Activated T-cell treated with anti-CD3 and anti-CD28 coated beads, Interleukin-2, amount 50 U/mL, for 4 hours (primary cell): ENCODE measurements around the gene LRRC56. TPM values are rescaled to one million over a fixed set of nuclear protein-coding genes. Genes with fewer than 3 reads are reported as not detected.

Experiments
- ATAC-seq, 2 donors: fragments of 200-7000 bp; cut with Tn5 transposase; one replicate each; pipeline ENCODE4 v1.10.0; 2021
- DNase-seq: peaks from one replicate; pipeline ENCODE4 v3.0.0-alpha.2; 2020
- H3K27me3 Mint-ChIP-seq: one replicate; pipeline ENCODE4 v1.8.0; 2021; ENCODE audit warnings: low read depth, mixed read lengths
- H3K36me3 Mint-ChIP-seq: one replicate; pipeline ENCODE4 v1.8.0; 2022; ENCODE audit warnings: mixed read lengths; ENCODE audit not compliant: insufficient read depth
- H3K4me1 Mint-ChIP-seq: one replicate; pipeline ENCODE4 v1.8.0; 2021; ENCODE audit warnings: low read depth, mixed read lengths
- H3K4me3 Mint-ChIP-seq: one replicate; pipeline ENCODE4 v1.8.0; 2021; ENCODE audit warnings: mild to moderate bottlenecking, moderate library complexity, mixed read lengths
- H3K9me3 Mint-ChIP-seq: one replicate; pipeline ENCODE4 v1.8.0; 2021; ENCODE audit warnings: mixed read lengths
- total RNA-seq, 3 donors: library from RNA; stranded (reverse); gene quantifications; one replicate each; pipeline ENCODE4 v1.2.1, GENCODE V29; 2021

LRRC56 gene
- total RNA-seq, 3 donors from 2014 or later: 1.4 to 2.7 (median 1.7) TPM

DNA sequence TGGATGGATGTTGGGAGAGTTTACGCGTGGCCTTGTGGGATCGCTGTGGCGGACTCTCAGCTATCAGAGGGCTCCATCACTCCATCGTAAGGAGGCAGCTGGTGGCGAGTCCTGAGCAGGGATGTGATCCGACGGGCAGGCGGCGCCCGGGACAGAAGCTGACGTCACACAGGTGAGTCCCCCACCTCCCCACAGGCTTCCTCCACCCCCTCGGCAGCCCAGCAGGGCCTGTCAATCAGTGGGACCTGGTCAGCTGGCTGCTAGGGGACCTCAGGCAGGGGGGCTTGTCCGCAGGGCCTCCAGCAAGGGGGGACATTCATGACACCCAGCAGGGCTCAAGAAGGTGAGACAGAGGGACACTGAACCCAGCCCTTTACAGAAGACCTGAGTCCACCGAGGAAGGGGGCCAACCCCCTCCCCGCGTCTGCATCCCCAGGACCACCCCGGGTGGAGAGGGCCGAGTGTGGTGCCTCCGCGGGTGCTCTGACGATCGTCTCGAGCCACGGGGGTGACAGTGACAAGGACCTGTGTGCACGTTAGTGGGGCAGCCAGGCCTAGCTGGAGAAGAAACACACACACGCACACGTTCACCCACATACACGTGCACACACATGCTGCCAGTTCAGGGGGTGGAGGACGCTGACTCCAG lies 9.0 kb upstream of the LRRC56 start:
- no peaks in the 10 kb centered on the region for H3K9me3 Mint-ChIP-seq
- H3K36me3 Mint-ChIP-seq: peaks cover 5% of the 10 kb centered on the region
- DNase-seq (no peak), ATAC-seq (no peak)
- H3K4me3 Mint-ChIP-seq: no peak overlapping the region
- H3K27me3 Mint-ChIP-seq: no peaks in the 10 kb centered on the region
- peaks cover 2% of the 10 kb centered on the region for H3K4me1 Mint-ChIP-seq

DNA sequence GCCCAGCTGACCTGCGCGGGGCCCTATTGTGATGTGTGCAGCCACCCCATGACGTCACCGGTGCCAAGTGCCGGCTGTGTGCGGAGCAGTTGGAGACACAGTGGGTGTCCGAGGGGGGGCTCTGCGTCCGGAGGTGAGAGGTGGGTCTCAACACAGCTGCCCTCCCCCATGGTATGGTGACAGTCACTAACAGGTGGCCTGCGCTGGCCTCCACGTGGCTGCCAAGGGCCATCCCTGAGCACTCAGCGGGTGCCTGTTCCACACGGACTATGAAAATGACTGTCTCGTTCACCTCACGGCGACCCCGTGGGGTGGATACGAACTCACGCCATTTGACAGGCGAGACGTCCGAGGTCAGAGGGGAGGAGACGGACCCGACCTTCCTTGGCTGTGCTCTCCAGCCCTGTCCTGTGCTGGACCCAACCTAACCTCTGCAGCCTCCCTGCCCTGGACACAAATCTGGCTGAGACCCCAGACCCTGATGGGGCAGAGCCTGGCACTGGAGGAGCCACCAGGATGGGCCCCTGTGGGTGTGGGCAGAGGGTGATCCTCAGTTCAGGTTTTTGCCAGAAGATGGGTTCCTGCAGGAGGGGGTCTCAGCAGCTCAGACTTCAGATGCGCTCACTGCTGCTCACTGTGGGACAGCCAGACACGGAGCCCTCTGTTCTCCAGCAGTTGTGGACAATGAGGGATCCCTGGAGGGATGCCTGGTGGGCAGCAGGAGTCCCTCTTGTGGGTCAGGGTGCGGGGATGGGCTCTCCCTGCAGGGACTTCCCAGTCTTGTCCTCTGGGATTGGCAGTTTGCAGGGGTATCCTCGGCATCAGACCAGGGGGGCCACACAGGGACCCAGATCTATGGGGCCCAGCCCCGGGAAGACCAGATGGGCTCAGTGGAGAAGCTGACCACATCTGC lies 8.3 kb upstream of the LRRC56 start:
- H3K27me3 Mint-ChIP-seq: no peaks in the 10 kb centered on the region

DNA sequence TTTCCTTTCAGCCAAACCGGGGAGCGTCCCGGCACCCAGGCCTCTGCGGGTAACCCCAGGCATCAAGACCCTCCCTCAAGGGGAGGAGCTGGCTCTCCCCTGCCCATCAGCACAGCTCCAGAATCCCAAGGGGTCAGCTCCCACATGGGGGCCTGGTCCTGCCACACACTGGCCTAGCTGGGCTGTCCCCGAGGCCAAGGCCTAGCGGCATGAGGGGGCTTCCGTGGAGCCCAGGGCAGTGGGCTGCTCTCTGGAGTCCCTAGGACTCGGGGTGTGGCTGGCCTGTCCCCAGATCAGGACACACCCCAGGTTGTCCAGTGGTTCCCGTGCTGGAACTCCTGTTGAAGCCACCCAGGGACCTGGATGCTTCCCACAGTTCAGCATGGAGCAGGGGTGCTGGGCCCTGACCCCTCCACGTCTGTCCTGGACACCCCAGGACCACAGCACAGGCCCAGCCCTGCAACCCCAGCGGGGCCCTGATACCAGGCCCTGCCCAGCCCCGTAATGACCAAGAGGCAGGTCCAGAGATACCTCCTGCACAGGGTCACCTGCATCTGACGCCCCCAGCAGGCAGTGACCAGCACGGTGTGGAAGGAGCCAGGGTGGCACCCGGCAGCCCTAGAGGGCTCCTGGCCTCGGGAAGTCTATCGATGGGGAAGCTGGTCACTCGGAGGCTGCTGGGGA lies 7.5 kb upstream of the LRRC56 start:
- no peak for ATAC-seq
- Mint-ChIP-seq H3K27me3 (no peaks in the 10 kb centered on the region), H3K4me1 (peaks cover 10% of the 10 kb centered on the region), H3K4me3 (no peak overlapping the region), H3K36me3 (peaks cover 2% of the 10 kb centered on the region), H3K9me3 (no peaks in the 10 kb centered on the region)
- DNase-seq: no peak

More for the DNA sequence above, 8.3 kb upstream of the LRRC56 start:
- DNase-seq (no peak), ATAC-seq (no peak)
- H3K36me3 Mint-ChIP-seq: peaks cover 3% of the 10 kb centered on the region
- H3K4me3 Mint-ChIP-seq: no peak overlapping the region
- no peaks in the 10 kb centered on the region for H3K9me3 Mint-ChIP-seq
- peaks cover 6% of the 10 kb centered on the region for H3K4me1 Mint-ChIP-seq

DNA sequence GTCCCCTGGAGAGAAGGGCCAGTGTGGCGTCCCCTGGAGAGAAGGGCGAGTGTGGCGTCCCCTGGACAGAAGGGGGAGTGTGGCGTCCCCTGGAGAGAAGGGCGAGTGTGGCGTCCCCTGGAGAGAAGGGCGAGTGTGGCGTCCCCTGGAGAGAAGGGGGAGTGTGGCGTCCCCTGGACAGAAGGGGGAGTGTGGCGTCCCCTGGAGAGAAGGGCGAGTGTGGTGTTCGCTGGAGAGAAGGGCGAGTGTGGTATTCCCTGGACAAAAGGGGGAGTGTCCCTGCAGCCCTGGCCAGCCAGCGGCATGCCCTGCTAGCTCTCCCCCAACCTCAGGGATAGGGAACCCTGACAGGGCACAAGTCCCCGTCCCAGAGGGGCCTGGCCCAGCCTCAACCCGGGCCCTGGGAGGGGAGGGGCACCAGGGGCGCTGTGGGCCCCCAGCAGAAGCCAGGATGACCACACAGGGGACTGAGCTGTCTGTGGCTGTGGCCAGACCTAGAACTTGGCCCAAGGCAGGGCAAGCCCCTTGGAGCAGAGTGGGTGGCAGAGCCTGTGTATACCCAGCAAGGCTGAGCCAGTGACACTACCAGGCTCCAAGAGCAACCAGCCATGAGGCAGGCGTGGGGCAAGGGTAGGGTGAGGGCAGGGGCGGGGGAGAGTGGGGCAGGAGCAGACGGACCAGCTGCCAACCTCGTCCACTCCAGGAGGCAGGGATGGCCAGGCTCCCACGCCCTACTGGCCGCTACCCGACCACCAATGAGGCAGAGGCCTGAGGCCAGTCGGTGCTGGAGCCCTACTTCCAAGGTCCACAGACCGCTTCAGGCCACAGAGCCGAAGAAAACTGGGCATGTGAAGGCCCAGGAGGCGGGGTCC lies 6.1 kb upstream of the LRRC56 start:
- no peaks in the 10 kb centered on the region for H3K27me3 Mint-ChIP-seq
- H3K36me3 Mint-ChIP-seq: peaks cover 2% of the 10 kb centered on the region
- H3K9me3 Mint-ChIP-seq: no peaks in the 10 kb centered on the region
- H3K4me1 Mint-ChIP-seq: peaks cover 11% of the 10 kb centered on the region
- ATAC-seq: no peak
- no peak for DNase-seq
- H3K4me3 Mint-ChIP-seq: no peak overlapping the region

DNA sequence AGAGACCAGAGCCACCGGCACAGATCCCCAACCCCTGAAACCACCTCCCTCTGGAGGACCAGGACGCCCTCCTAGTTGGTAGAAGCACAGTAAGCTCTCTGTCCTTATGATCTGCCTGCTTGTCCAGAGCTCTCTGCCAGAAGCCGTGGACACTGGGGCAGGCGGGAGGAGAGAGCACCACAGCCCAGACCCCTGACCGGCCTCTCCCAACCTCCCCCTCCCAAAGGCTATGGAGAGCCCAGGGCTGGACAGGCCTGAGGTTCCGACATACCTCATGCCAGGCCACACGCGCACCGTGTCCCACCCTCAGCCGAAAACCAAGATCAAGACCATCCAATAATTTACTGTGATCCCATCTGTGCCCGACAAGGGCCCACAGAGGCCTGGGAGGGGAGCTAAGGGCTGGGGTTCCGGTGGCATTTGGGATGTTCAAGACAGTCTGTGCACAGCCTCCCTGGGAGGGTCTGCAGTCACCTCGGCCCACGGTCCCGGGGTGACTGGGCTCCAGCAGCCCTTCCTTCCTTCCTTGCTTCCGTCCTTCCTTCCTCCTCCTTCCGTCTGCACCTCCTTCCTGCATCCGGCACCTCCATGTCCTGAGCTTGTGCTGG lies 5.3 kb upstream of the LRRC56 start:
- Mint-ChIP-seq H3K4me3 (no peak overlapping the region), H3K36me3 (peaks cover 2% of the 10 kb centered on the region), H3K9me3 (no peaks in the 10 kb centered on the region), H3K4me1 (peaks cover 14% of the 10 kb centered on the region), H3K27me3 (no peaks in the 10 kb centered on the region)
- ATAC-seq: no peak
- DNase-seq: no peak

DNA sequence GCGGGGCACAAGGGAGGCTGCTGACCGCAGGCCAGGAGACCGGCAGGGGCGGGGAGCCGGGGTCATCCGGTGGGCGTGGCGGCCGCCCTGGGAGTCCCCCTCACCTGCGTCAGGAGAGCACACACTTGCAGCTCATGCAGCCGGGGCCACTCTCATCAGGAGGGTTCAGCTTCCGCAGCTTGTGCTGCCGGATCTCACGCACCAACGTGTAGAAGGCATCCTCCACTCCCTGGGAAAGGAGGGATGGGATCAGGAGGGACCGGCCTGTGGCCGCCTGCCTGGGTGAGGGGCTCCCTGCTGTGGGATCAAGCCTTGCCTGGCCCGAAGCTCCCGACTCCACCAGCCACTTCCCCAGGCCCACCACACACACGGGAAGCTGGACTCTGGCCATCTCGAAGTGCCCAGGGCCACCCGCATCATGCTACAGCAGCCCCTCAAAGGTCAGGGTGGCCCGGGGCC lies 4.8 kb upstream of the LRRC56 start:
- Mint-ChIP-seq H3K9me3 (no peaks in the 10 kb centered on the region), H3K27me3 (no peaks in the 10 kb centered on the region), H3K36me3 (peaks cover 2% of the 10 kb centered on the region), H3K4me1 (peaks cover 14% of the 10 kb centered on the region), H3K4me3 (no peak overlapping the region)
- ATAC-seq: no peak
- DNase-seq: no peak

DNA sequence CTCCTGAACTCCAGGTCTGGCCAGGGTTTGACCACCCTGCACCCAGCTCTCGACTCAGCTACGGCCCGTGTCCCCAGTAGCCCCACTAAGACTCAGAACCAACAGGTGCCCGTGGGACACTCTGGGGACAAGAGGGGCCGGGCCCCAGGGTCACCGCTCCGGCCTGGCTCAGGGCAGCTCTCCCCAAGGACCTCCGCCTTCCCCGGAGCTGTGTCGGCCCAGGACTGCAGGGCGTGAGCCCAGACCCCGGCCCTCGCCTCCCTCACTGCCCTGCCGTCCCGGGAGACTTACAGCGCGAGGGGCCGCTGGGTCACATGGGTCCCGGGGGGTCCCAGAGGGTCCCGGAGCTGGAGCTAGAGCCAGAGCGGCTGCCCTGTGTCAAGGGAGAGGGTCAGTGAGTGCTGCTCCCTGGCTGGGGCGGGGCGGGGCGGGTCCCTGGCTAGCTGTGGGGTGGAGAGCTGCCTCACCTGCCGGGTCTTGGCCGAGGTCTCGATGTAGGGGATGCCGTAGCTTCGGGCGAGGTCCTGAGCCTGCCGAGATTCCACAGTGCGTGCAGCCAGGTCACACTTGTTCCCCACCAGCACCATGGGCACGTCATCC lies 4.2 kb upstream of the LRRC56 start:
- Mint-ChIP-seq H3K9me3 (no peaks in the 10 kb centered on the region), H3K36me3 (peaks cover 2% of the 10 kb centered on the region), H3K4me3 (peak overlapping the region; percentile 37), H3K4me1 (peaks cover 19% of the 10 kb centered on the region), H3K27me3 (no peaks in the 10 kb centered on the region)
- no peak for DNase-seq
- ATAC-seq: no peak

DNA sequence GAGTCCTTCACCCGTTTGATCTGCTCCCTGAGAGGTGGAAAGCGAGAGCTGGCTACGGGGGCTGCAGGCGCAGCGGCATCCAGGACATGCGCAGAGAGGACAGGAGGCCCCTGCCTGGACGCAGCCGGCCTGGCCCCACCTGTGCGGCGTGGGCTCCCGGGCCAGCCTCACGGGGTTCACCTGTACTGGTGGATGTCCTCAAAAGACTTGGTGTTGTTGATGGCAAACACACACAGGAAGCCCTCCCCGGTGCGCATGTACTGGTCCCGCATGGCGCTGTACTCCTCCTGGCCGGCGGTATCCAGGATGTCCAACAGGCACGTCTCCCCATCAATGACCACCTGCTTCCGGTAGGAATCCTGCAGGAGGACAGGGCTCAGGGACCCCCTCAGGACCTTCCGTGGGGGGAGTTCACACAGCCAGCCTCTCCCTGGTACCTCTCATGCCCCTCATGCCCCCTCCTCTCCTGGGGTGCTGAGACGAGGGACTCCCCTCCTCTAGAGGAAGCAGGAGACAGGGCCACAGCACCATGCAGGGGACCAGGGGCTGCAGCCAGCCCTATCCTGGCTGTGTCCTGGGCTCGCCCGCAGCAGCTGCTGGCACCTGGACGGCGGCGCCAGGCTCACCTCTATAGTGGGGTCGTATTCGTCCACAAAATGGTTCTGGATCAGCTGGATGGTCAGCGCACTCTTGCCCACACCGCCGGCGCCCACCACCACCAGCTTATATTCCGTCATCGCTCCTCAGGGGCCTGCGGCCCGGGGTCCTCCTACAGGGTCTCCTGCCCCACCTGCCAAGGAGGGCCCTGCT lies 3.5 kb upstream of the LRRC56 start:
- Mint-ChIP-seq H3K4me1 (peaks cover 22% of the 10 kb centered on the region), H3K4me3 (peak overlapping the region; percentile 76), H3K27me3 (no peaks in the 10 kb centered on the region), H3K9me3 (no peaks in the 10 kb centered on the region), H3K36me3 (peaks cover 2% of the 10 kb centered on the region)
- ATAC-seq: no peak
- DNase-seq: no peak

DNA sequence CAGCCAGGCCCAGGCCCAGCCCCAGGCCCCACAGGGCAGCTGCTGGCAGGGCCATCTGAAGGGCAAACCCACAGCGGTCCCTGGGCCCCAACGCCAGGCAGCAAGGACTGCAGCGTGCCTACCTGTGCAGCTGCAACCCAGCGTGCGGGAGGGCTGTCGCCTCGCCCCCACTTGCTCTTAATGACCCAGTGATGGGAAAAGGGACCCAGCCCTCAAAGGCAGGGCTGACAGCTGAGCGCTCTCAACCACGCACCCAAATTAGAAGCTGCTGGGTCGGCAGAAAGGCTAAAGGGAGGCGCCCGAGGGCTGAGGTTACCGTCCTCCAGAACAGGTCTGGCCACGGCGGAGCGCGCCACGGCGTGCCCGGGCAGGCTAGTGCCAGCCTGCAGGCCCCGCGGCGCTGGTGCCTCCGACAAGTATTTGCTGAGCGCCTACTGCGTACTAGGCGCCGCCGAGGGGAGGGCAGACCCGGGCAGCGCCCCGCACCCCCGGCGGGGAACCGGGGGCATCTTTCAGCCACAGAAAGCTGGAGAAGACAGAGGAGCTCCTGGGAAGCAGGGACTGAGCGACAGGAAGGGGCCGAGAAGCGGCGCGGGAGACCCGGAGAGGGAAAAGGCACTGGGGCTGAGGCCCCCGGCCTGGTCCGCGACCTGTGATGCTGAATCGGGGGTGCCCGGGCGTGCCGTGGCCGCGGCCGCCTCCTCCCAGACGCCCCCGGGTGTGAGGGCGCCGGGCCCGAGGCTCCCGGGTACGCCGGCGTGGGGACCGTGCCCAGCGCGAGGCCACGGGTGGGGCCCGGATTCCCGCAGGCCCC lies 2.7 kb upstream of the LRRC56 start:
- Mint-ChIP-seq H3K36me3 (peaks cover 2% of the 10 kb centered on the region), H3K4me3 (peak overlapping the region; percentile 76), H3K9me3 (no peaks in the 10 kb centered on the region), H3K27me3 (no peaks in the 10 kb centered on the region), H3K4me1 (peaks cover 22% of the 10 kb centered on the region)
- ATAC-seq (peak in 1 of 2 donors; percentile 2), DNase-seq (no peak)

DNA sequence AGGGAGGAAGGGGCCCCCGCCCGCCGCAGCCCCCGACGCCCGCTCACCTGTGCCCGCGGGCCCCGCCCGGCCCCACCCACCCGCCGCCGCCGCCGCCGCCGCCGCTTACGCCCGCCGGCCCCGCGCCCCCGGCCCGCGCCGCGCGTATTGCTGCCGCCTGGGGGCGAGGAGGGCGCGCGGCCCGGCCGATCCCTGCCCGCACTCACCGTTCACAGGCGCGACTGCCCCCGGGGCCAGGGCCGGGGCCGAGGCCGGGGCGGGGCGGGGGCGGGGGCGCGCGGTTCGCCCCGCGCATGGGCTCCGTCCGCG lies 2.2 kb upstream of the LRRC56 start:
- H3K27me3 Mint-ChIP-seq: no peaks in the 10 kb centered on the region
- H3K4me1 Mint-ChIP-seq: peaks cover 22% of the 10 kb centered on the region
- peaks cover 2% of the 10 kb centered on the region for H3K36me3 Mint-ChIP-seq
- no peaks in the 10 kb centered on the region for H3K9me3 Mint-ChIP-seq
- ATAC-seq (peak; percentile 27 to 33), DNase-seq (no peak)
- no peak overlapping the region for H3K4me3 Mint-ChIP-seq

DNA sequence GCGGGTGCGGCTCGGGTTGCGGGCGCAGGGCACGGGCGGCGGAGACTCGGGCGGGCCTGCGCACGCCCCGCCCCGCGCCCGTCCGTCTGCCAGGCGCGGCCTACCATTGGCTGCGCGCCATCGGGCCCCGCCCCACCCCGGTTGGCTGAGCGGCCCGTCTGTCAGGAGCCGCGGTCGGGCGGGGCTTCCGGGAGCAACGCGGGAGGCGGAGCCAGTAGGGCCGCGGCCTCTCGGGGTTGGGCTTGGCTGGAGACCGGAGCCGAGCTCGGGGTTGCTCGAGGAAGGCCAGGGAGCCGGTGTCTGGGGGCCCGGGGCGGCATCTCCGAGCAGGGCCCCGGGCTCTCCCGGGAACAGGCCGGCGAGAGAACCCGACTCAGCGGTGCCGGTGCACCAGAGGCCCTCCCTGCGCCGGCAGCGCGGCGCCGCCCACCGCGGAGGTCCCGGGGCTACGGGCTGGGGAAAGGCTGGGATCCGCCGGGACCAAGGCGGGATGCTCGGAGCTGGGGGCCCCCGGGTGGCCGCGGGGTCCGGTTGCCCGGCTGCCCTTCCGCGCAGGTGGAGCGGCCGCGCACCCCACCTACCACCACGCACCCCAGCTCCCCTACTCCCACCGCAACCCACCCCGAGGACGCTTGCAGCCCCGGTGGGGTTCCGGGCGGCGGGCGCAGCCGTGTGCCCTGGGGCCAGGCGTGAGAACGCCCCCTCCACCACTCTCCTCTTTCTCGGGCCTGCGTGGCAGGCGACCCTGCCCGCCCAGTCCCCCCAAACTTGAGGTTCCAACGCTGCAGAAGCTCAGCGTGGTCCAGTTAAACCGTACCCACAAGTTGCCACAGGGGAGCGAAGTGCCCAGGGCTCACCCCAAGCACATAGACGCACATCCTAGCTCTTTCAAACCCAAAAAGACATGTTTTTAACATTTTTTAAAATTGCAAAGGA lies 1.5 kb upstream of the LRRC56 start, which contains the start of gene HRAS:
Gene HRAS (minus strand): TSS at position 58 of the 936 bp plus-strand sequence.
- peaks cover 22% of the 10 kb centered on the region for H3K4me1 Mint-ChIP-seq
- DNase-seq (peak; percentile 94), ATAC-seq (peak; percentile 89 to 92)
- peak within 1 kb of the TSS; percentile 90 for H3K4me3 Mint-ChIP-seq
- H3K36me3 Mint-ChIP-seq: peaks cover 2% of the 10 kb centered on the region
- no peaks in the 10 kb centered on the region for H3K9me3 Mint-ChIP-seq
- H3K27me3 Mint-ChIP-seq: no peaks in the 10 kb centered on the region
